HK-2 (cell line): Measurements from ENCODE around the gene ARHGAP26.

ENCODE experiments used
- DNase-seq: peaks from one replicate; pipeline ENCODE4 v3.0.0-alpha.2; 2018; ENCODE audit not compliant: unreplicated experiment

Gene ARHGAP26

DNA sequence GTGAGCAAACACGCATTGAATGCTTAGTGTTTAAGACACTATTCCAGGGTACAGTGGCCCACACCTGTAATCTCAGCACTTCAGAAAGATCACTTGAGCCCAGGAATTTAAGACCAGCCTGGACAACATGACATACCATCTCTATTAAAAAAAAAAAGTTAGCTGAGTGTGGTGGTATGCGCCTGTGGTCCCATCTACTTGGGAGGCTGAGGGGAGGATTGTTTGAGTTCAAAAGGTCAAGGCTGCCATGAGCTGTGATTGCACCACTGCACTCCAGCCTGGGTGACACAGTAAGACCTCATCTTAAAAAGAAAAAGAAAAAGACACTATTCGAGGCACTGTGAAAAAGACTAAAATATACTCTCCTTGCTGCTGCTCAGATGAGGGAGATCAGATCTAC is 392.6 kb downstream of the ARHGAP26 start:
- no peak for DNase-seq

- DNase-seq, result no peak
Measured at GRCh38 chr5:143164557-143164956, 394.4 kb downstream of the ARHGAP26 start.

- DNase-seq, result no peak
Measured at GRCh38 chr5:143165049-143165880, 395.1 kb downstream of the ARHGAP26 start.

DNA sequence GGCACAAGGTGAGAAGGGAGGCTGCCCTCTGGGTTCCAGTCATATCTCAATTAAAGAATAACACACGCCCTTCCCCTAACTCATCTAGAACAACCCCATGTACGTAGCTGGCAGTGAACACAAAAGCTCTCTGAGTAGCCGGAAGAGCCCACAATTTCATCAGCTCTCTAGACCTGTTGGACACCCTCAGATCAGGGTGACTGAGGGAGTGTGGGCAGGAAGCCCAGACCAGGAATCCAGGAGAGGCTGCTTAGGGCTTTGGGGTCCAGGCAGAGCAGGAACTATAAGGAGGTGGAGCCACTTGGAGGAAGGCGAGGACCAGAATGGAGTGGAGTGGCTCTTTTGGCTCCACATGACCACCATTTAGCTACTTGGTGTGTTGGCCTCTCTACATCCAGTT is 395.9 kb downstream of the ARHGAP26 start:
- DNase-seq, result no peak

GRCh38 chr5:143166661-143167420 is 396.7 kb downstream of the ARHGAP26 start:
- DNase-seq, result no peak

GRCh38 chr5:143168171-143168741 is 398.1 kb downstream of the ARHGAP26 start:
- no peak for DNase-seq

- DNase-seq, result no peak
Measured at GRCh38 chr5:143168921-143169810, 399.0 kb downstream of the ARHGAP26 start.

DNA sequence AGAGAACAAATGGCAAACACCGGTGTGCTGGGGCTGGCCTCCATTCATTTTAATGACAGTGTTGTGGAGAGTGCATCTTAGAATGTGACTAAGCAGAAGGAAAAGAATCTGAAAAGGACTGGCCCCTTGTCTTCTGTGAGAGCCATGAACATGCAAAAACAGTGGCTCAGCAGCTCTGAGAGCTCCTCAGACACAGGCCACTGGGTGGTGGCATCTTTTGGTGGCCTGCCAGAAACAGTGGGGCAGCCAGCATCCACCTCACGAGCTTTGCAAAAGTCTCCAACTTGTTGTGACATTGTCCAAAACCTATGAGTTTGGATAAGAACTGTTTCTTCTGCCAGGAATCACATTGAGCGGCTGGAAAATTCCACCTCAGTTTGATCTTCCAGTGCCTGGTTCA is 399.9 kb downstream of the ARHGAP26 start:
- DNase-seq, result no peak

- no peak for DNase-seq
Measured at GRCh38 chr5:143170977-143171376, 400.8 kb downstream of the ARHGAP26 start.

DNA sequence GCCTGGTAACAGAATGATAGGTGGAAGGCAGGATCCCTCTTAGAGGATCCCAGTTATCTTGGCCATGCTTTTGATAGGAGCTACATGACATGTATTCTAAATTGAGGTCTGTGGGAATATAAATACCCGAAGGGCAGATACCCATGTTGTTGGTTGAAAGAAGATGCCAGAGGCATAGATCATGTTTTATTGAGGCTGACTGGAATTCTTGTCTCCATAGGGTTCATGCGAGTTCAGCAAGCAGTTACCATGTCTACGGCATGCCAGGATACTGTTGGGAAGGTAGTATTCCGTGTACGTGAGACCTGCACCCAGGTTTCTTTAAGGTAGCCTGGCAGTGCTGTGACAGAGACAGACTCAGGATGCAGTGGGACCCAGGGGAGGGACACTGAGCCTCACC is 402.6 kb downstream of the ARHGAP26 start:
- no peak for DNase-seq

DNA sequence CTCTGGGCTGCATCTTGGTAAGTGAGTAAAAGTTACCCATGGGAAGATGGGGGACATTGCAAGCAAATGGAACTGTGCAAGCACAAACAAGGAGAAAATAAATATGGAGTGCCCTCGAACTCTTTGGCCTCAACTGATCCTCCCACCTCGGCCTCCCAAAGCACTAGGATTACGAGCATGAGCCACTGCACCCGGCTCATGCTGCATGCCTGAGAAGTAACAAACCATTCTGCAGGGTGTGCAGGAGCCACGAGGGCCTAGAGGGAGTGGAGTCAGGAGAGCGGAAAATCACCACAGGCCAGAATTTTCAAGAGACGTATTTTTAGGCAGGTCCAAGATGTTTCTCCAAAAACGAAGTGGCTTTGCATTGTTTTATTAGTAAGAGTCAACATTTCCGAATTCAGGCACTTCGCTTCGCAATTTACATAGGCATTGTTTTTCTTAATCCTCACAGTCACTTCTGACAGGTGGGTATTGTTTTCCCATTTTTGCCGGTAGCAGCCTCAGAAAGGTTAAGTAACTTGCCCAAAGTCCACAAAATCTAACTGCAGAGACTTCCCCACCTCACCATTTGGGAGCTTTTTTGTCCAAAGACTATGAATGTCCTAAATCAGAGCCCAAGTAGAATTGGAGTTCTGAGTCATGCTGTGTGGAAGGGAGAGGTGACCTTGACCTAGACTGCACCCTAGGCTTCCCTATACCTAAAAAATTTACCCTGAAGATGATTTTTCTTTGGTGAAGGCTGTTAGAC is 403.1 kb downstream of the ARHGAP26 start:
- DNase-seq, result no peak

GRCh38 chr5:143174714-143175398 is 404.7 kb downstream of the ARHGAP26 start:
- no peak for DNase-seq

- no peak for DNase-seq
Measured at GRCh38 chr5:143176048-143176447, 405.9 kb downstream of the ARHGAP26 start.

DNA sequence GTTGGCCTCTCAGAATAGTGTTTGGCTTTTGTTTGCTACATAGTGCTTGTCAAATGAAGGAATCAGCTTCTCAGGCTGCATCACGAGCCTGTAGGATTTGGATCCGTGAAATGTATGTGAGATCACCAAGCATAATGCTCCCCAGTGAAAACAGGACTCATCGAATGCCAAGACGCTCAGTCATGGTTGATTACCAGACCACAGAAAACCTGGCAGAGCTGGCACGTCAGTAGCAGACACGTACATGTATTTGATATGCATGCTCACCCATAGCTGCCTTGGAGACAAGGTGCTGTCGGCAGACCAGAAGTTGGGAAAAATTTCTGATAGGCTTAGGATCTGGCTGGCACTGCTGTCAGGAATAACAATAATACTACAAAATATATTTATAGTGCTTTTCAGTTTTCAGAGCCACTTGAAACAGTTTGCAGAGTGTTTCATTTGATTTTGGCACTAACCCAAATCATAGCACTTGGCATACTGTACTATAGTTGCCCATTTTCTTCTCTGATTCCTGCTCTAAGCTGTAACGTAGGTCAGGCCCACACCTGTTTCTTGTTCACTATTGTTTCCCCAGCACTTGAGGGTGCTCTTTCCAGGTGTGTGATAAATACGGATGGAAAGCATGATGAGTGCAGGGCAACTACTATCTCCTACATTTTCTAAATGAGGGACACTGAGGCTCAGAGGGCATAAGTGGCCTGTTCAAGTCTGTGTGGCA is 407.2 kb downstream of the ARHGAP26 start:
- peak; percentile 74 for DNase-seq

DNA sequence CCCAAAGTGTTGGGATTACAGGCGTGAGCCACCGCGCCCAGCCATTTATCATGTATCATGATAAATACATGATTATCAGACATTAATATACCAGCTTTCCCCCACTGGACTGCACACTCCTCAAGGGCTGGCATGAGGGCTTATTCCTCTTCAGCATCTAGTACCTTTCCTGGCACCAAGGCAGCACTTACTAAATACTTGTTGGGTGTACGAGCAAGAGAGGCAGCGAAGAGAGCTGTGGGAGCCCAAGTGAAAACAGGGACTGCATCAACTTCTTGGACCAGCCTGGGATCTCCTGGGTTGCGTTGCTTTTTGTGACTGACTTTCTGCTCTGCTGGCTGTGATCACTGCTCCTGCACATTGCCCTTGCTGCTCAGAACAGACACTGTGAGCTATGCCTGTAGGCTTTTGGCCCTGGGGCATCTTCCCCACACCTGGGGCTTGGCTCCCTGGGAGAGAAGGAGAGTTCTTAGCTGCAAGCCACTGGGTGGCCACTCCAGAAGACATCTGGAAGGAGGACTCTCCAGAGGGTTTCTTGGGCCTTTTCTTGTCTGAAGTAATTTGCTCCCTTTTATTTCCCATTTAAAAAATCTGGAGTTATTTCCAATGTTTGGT is 409.1 kb downstream of the ARHGAP26 start:
- no peak for DNase-seq

GRCh38 chr5:143180751-143181150 is 410.6 kb downstream of the ARHGAP26 start:
- no peak for DNase-seq

DNA sequence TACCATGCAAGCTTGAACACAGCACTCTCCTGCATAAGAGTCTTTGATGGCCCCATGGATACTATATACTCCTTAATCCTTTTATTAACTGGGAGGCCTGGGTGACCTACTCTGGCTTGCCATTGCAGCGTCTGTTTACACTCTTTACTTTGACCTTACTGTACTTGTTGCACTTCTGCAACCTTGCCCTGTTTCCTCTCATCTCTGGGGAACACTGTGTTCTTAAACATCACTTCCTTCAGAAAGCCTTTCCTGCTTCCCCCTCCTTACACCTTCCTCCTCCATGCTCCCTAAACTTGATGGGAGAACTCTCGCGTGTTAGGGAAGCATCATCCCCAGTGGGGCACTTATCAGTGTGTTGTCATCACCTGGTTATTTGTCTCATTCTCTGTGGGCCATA is 411.0 kb downstream of the ARHGAP26 start:
- no peak for DNase-seq

DNA sequence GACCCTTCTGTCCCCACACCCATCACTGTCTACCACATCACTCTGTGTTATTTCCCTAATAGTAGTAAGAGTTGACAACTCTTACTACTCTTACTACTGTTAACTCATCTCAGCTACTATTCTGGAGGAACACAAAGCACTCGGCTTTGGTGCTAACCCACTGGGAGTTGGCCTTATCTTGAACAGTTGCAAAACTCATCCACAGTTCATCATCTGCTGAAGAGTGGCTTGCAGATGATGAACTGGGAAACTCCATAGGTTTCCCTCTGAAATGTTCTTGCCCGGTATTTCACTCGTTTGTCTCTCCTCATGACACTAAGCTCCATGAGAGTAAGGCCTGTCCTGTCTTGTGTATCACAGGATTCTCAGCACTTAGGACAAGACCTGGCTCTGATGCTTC is 411.9 kb downstream of the ARHGAP26 start:
- DNase-seq, result no peak
